Natural killer cell treated with Interleukin-12 subunit alpha and Interleukin-12 subunit beta and Interleukin-15 and Interleukin-18, amount 100 ng/mL, for 72 hours (primary cell): ENCODE results near the gene TICRR. TPM values are rescaled to one million over a fixed set of nuclear protein-coding genes. Genes with fewer than 3 reads are reported as not detected.

ENCODE experiments used
- ATAC-seq, 2 donors: fragments of 150-1000 bp; cut with Tn5 transposase in 1 of 2; sonication (Bioruptor Pico), chemical (Tn5 transposase) in 1 of 2; 2 replicates each; pipeline ENCODE4 v1.10.0; 2021
- DNase-seq: peaks from one replicate; pipeline ENCODE4 v3.0.0; 2022; ENCODE audit warnings: low spot score
- H3K27ac Mint-ChIP-seq, 2 donors: 1 replicate in 1 of 2; 2 replicates in 1 of 2; pipeline ENCODE4 v1.8.0; 2022; ENCODE audit warnings: mixed read lengths in 2 of 2, mild to moderate bottlenecking in 1 of 2, moderate library complexity in 1 of 2
- H3K27me3 Mint-ChIP-seq, 2 donors: 1 replicate in 1 of 2; 2 replicates in 1 of 2; pipeline ENCODE4 v1.8.0; 2022; ENCODE audit warnings: mixed read lengths in 2 of 2
- H3K36me3 Mint-ChIP-seq: one replicate; pipeline ENCODE4 v1.8.0; 2022; ENCODE audit warnings: mixed read lengths
- H3K4me1 Mint-ChIP-seq, 2 donors: 1 replicate in 1 of 2; 2 replicates in 1 of 2; pipeline ENCODE4 v1.8.0; 2022; ENCODE audit warnings: low read depth in 2 of 2, mixed read lengths in 2 of 2, mild to moderate bottlenecking in 1 of 2
- H3K4me3 Mint-ChIP-seq: one replicate; pipeline ENCODE4 v1.8.0; 2022; ENCODE audit warnings: mixed read lengths
- H3K9me3 Mint-ChIP-seq: 2 replicates; pipeline ENCODE4 v1.8.0; 2022; ENCODE audit warnings: mixed read lengths
- total RNA-seq, 2 donors: library from RNA; stranded (reverse); gene quantifications; one replicate each; pipeline ENCODE4 v1.2.3, GENCODE V29; 2022

Gene TICRR
- total RNA-seq, 2 donors from 2014 or later = 12.9 to 42.1 TPM

GRCh38 chr15:89550427-89550826 lies 24.8 kb upstream of the TICRR start:
- no peaks in the 10 kb centered on the region for H3K4me1 Mint-ChIP-seq
- peaks cover 10 to 15% of the 10 kb centered on the region in 2 donors for H3K27me3 Mint-ChIP-seq
- no peak overlapping the region for H3K4me3 Mint-ChIP-seq
- ATAC-seq (no peak), DNase-seq (no peak)
- no peaks in the 10 kb centered on the region for H3K9me3 Mint-ChIP-seq
- no peak overlapping the region for H3K27ac Mint-ChIP-seq
- no peaks in the 10 kb centered on the region for H3K36me3 Mint-ChIP-seq

GRCh38 chr15:89551550-89551949 lies 23.7 kb upstream of the TICRR start:
- Mint-ChIP-seq H3K36me3 (no peaks in the 10 kb centered on the region), H3K27ac (no peak overlapping the region), H3K4me1 (no peaks in the 10 kb centered on the region), H3K4me3 (no peak overlapping the region), H3K9me3 (no peaks in the 10 kb centered on the region), H3K27me3 (peaks cover 7 to 12% of the 10 kb centered on the region in 2 donors)
- no peak for DNase-seq
- no peak for ATAC-seq

GRCh38 chr15:89553632-89554031 lies 21.6 kb upstream of the TICRR start:
- H3K27me3 Mint-ChIP-seq = peaks cover 4 to 8% of the 10 kb centered on the region in 2 donors
- H3K4me3 Mint-ChIP-seq = no peak overlapping the region
- no peaks in the 10 kb centered on the region for H3K36me3 Mint-ChIP-seq
- H3K27ac Mint-ChIP-seq = no peak overlapping the region
- no peaks in the 10 kb centered on the region for H3K9me3 Mint-ChIP-seq
- ATAC-seq (no peak), DNase-seq (no peak)
- no peaks in the 10 kb centered on the region for H3K4me1 Mint-ChIP-seq

GRCh38 chr15:89554247-89554646 lies 21.0 kb upstream of the TICRR start:
- no peak overlapping the region for H3K27ac Mint-ChIP-seq
- H3K36me3 Mint-ChIP-seq = no peaks in the 10 kb centered on the region
- H3K9me3 Mint-ChIP-seq = no peaks in the 10 kb centered on the region
- H3K4me1 Mint-ChIP-seq = no peaks in the 10 kb centered on the region
- no peak overlapping the region for H3K4me3 Mint-ChIP-seq
- H3K27me3 Mint-ChIP-seq = peaks cover 3 to 8% of the 10 kb centered on the region in 2 donors
- peak in 1 of 2 donors; percentile 48 for ATAC-seq
- DNase-seq = no peak

- ATAC-seq (peak in 1 of 2 donors; percentile 31), DNase-seq (no peak)
- Mint-ChIP-seq H3K9me3 (no peaks in the 10 kb centered on the region), H3K27me3 (peaks cover 0 to under 1% of the 10 kb centered on the region in 2 donors), H3K4me1 (no peaks in the 10 kb centered on the region), H3K36me3 (no peaks in the 10 kb centered on the region), H3K27ac (no peak overlapping the region), H3K4me3 (no peak overlapping the region)
Observed at GRCh38 chr15:89555768-89556167, 19.5 kb upstream of the TICRR start.

GRCh38 chr15:89556413-89557262 lies 18.6 kb upstream of the TICRR start:
- Mint-ChIP-seq H3K27ac (no peak overlapping the region), H3K9me3 (no peaks in the 10 kb centered on the region), H3K4me1 (no peaks in the 10 kb centered on the region), H3K4me3 (no peak overlapping the region), H3K27me3 (peaks cover 0 to under 1% of the 10 kb centered on the region in 2 donors), H3K36me3 (no peaks in the 10 kb centered on the region)
- no peak for DNase-seq
- ATAC-seq = no peak

GRCh38 chr15:89559769-89560264 lies 15.5 kb upstream of the TICRR start:
- peaks cover 5 to 7% of the 10 kb centered on the region in 2 donors for H3K27me3 Mint-ChIP-seq
- H3K36me3 Mint-ChIP-seq = no peaks in the 10 kb centered on the region
- ATAC-seq (no peak), DNase-seq (no peak)
- no peak overlapping the region for H3K27ac Mint-ChIP-seq
- H3K4me3 Mint-ChIP-seq = no peak overlapping the region
- H3K4me1 Mint-ChIP-seq = no peaks in the 10 kb centered on the region
- no peaks in the 10 kb centered on the region for H3K9me3 Mint-ChIP-seq

GRCh38 chr15:89566181-89566580 lies 9.1 kb upstream of the TICRR start:
- H3K36me3 Mint-ChIP-seq = no peaks in the 10 kb centered on the region
- H3K4me3 Mint-ChIP-seq = no peak overlapping the region
- peaks cover 31 to 44% of the 10 kb centered on the region in 2 donors for H3K27me3 Mint-ChIP-seq
- no peak overlapping the region for H3K27ac Mint-ChIP-seq
- ATAC-seq (no peak), DNase-seq (no peak)
- no peaks in the 10 kb centered on the region for H3K4me1 Mint-ChIP-seq
- H3K9me3 Mint-ChIP-seq = no peaks in the 10 kb centered on the region

GRCh38 chr15:89566621-89567294 lies 8.5 kb upstream of the TICRR start:
- H3K4me1 Mint-ChIP-seq = no peaks in the 10 kb centered on the region
- H3K4me3 Mint-ChIP-seq = no peak overlapping the region
- H3K27me3 Mint-ChIP-seq = peaks cover 31 to 48% of the 10 kb centered on the region in 2 donors
- no peak for DNase-seq
- no peak for ATAC-seq
- no peak overlapping the region for H3K27ac Mint-ChIP-seq
- no peaks in the 10 kb centered on the region for H3K9me3 Mint-ChIP-seq
- no peaks in the 10 kb centered on the region for H3K36me3 Mint-ChIP-seq

GRCh38 chr15:89569090-89569745 lies 6.1 kb upstream of the TICRR start:
- ATAC-seq (no peak), DNase-seq (no peak)
- peaks cover 34 to 50% of the 10 kb centered on the region in 2 donors for H3K27me3 Mint-ChIP-seq
- no peak overlapping the region for H3K4me3 Mint-ChIP-seq
- H3K4me1 Mint-ChIP-seq = no peaks in the 10 kb centered on the region
- no peaks in the 10 kb centered on the region for H3K9me3 Mint-ChIP-seq
- no peak overlapping the region for H3K27ac Mint-ChIP-seq
- H3K36me3 Mint-ChIP-seq = no peaks in the 10 kb centered on the region

- DNase-seq = no peak
- Mint-ChIP-seq H3K27ac (peak overlapping the region; percentile 34 to 51), H3K9me3 (no peaks in the 10 kb centered on the region), H3K27me3 (peaks cover 10 to 11% of the 10 kb centered on the region in 2 donors), H3K36me3 (peaks cover 5% of the 10 kb centered on the region), H3K4me1 (peaks cover 15 to 17% of the 10 kb centered on the region in 2 donors), H3K4me3 (peak overlapping the region; percentile 93)
- ATAC-seq = peak in 1 of 2 donors; percentile 11
Observed at GRCh38 chr15:89575656-89576416, 567 bp downstream of the TICRR start.

GRCh38 chr15:89576417-89576773 lies 1.1 kb downstream of the TICRR start:
- Mint-ChIP-seq H3K27ac (peak overlapping the region in 1 of 2 donors; percentile 51), H3K36me3 (peaks cover 5% of the 10 kb centered on the region), H3K4me3 (peak overlapping the region; percentile 93), H3K4me1 (peaks cover 15 to 17% of the 10 kb centered on the region in 2 donors), H3K9me3 (no peaks in the 10 kb centered on the region), H3K27me3 (peaks cover 10 to 11% of the 10 kb centered on the region in 2 donors)
- ATAC-seq (no peak), DNase-seq (no peak)

GRCh38 chr15:89577776-89578115 lies 2.5 kb downstream of the TICRR start:
- no peak for DNase-seq

More at GRCh38 chr15:89577776-89578115, 2.5 kb downstream of the TICRR start:
- Mint-ChIP-seq H3K36me3 (peaks cover 5% of the 10 kb centered on the region), H3K4me1 (peaks cover 15 to 17% of the 10 kb centered on the region in 2 donors), H3K4me3 (peak overlapping the region; percentile 93), H3K27ac (no peak overlapping the region), H3K9me3 (no peaks in the 10 kb centered on the region), H3K27me3 (peaks cover 0 to 2% of the 10 kb centered on the region in 2 donors)
- ATAC-seq = no peak
